Measurements from ENCODE around the gene IL1R1. TPM values are rescaled to one million over a fixed set of nuclear protein-coding genes. Genes with fewer than 3 reads are reported as not detected.

IL1R1 gene
- total RNA-seq, 1 donor from 2014 or later = 1.0 TPM

GRCh38 chr2:102143450-102143985, 972 bp downstream of the IL1R1 start:
- Mint-ChIP-seq H3K9me3 (ENCODE audit: unreplicated experiment) (peaks cover 11% of the 10 kb centered on the region), H3K27me3 (ENCODE audit: unreplicated experiment) (peaks cover 22% of the 10 kb centered on the region)

GRCh38 chr2:102144128-102144527, 1.6 kb downstream of the IL1R1 start:
- H3K27ac Mint-ChIP-seq (ENCODE audit: unreplicated experiment) = no peak overlapping the region

More at GRCh38 chr2:102143450-102143985, 972 bp downstream of the IL1R1 start:
- DNase-seq (ENCODE audit: low spot score) = no peak
- Mint-ChIP-seq H3K4me3 (ENCODE audit: unreplicated experiment) (peak overlapping the region; percentile 85), H3K36me3 (ENCODE audit: low read depth, unreplicated experiment) (peaks cover 20% of the 10 kb centered on the region), H3K4me1 (ENCODE audit: unreplicated experiment) (peaks cover 7% of the 10 kb centered on the region), H3K27ac (ENCODE audit: unreplicated experiment) (no peak overlapping the region)
- no peak for TF ChIP-seq CTCF (IDR thresholded peaks at IDR 0.05; ENCODE audit: unreplicated experiment)

GRCh38 chr2:102145107-102145506, 2.6 kb downstream of the IL1R1 start:
- H3K4me3 Mint-ChIP-seq (ENCODE audit: unreplicated experiment) = no peak overlapping the region
- peaks cover 7% of the 10 kb centered on the region for H3K4me1 Mint-ChIP-seq (ENCODE audit: unreplicated experiment)
- peaks cover 26% of the 10 kb centered on the region for H3K36me3 Mint-ChIP-seq (ENCODE audit: low read depth, unreplicated experiment)
- no peak overlapping the region for H3K27ac Mint-ChIP-seq (ENCODE audit: unreplicated experiment)
- peaks cover 22% of the 10 kb centered on the region for H3K27me3 Mint-ChIP-seq (ENCODE audit: unreplicated experiment)
- no peak for DNase-seq (ENCODE audit: low spot score)
- H3K9me3 Mint-ChIP-seq (ENCODE audit: unreplicated experiment) = peaks cover 11% of the 10 kb centered on the region
- TF ChIP-seq CTCF (IDR thresholded peaks at IDR 0.05; ENCODE audit: unreplicated experiment) = no peak

More at GRCh38 chr2:102144128-102144527, 1.6 kb downstream of the IL1R1 start:
- TF ChIP-seq CTCF (IDR thresholded peaks at IDR 0.05; ENCODE audit: unreplicated experiment) = no peak
- H3K27me3 Mint-ChIP-seq (ENCODE audit: unreplicated experiment) = peaks cover 22% of the 10 kb centered on the region
- no peak for DNase-seq (ENCODE audit: low spot score)
- no peak overlapping the region for H3K4me3 Mint-ChIP-seq (ENCODE audit: unreplicated experiment)
- peaks cover 26% of the 10 kb centered on the region for H3K36me3 Mint-ChIP-seq (ENCODE audit: low read depth, unreplicated experiment)
- peaks cover 7% of the 10 kb centered on the region for H3K4me1 Mint-ChIP-seq (ENCODE audit: unreplicated experiment)
- peaks cover 11% of the 10 kb centered on the region for H3K9me3 Mint-ChIP-seq (ENCODE audit: unreplicated experiment)

- TF ChIP-seq CTCF (IDR thresholded peaks at IDR 0.05; ENCODE audit: unreplicated experiment) = no peak
These were observed 3.4 kb downstream of the IL1R1 start for GRCh38 chr2:102145934-102146333.

GRCh38 chr2:102147935-102148334, 5.4 kb downstream of the IL1R1 start:
- H3K27me3 Mint-ChIP-seq (ENCODE audit: unreplicated experiment) = peaks cover 8% of the 10 kb centered on the region
- no peak overlapping the region for H3K4me3 Mint-ChIP-seq (ENCODE audit: unreplicated experiment)
- H3K36me3 Mint-ChIP-seq (ENCODE audit: low read depth, unreplicated experiment) = peaks cover 30% of the 10 kb centered on the region
- no peak overlapping the region for H3K27ac Mint-ChIP-seq (ENCODE audit: unreplicated experiment)
- TF ChIP-seq CTCF (IDR thresholded peaks at IDR 0.05; ENCODE audit: unreplicated experiment) = no peak
- peaks cover 4% of the 10 kb centered on the region for H3K4me1 Mint-ChIP-seq (ENCODE audit: unreplicated experiment)
- peaks cover 11% of the 10 kb centered on the region for H3K9me3 Mint-ChIP-seq (ENCODE audit: unreplicated experiment)
- DNase-seq (ENCODE audit: low spot score) = no peak

More at GRCh38 chr2:102145934-102146333, 3.4 kb downstream of the IL1R1 start:
- H3K36me3 Mint-ChIP-seq (ENCODE audit: low read depth, unreplicated experiment) = peaks cover 23% of the 10 kb centered on the region
- peaks cover 7% of the 10 kb centered on the region for H3K4me1 Mint-ChIP-seq (ENCODE audit: unreplicated experiment)
- no peak for DNase-seq (ENCODE audit: low spot score)
- peaks cover 16% of the 10 kb centered on the region for H3K27me3 Mint-ChIP-seq (ENCODE audit: unreplicated experiment)
- H3K9me3 Mint-ChIP-seq (ENCODE audit: unreplicated experiment) = peaks cover 11% of the 10 kb centered on the region
- H3K27ac Mint-ChIP-seq (ENCODE audit: unreplicated experiment) = no peak overlapping the region
- no peak overlapping the region for H3K4me3 Mint-ChIP-seq (ENCODE audit: unreplicated experiment)
